ENCODE measurements around the gene SPATA22.

DNA sequence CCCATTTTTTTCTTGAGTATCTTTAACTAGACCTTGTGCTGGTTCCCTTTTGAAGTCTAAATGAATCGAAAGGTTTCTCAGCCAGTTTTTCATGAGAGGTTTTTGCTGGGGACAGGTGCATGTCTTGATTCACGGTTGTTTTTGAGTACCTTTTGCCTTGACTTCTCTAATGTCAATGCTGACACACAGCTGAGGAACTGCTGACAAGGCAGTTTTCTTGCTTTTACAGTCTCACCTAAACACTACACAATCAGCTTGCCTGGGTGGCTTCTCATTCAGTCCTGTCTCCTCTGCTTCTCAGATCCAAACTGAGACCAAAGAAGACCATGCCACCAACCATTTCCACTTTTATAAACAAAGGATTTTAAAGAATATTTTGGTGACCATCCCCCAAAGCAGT, 53.4 kb downstream of the SPATA22 start:
- no peak for TF ChIP-seq POLR2A (IDR thresholded peaks at IDR 0.05; ENCODE audit: low read length)
- TF ChIP-seq GATA1 (IDR thresholded peaks at IDR 0.05; ENCODE audit: low read depth, low read length) = no peak

Data from erythroblast (primary cell).